ENCODE measurements around the gene NRP1. TPM values are rescaled to one million over a fixed set of nuclear protein-coding genes. Genes with fewer than 3 reads are reported as not detected.

Gene NRP1
- total and polyA plus RNA-seq, 4 donors: 19.2 to 221 (median 82.2) TPM

- no peak for ATAC-seq (ENCODE audit: low FRiP score)
- Histone ChIP-seq H3K27ac (ENCODE audit: low read depth in 1 of 2, low read length in 2 of 2) (no peak overlapping the region), H3K4me1 (ENCODE audit: control insufficient read depth in 1 of 2, insufficient read depth in 2 of 2, low read length in 2 of 2) (peaks cover 0 to 8% of the 10 kb centered on the region in 2 donors), H3K27me3 (ENCODE audit: control insufficient read depth in 1 of 2, insufficient read depth in 2 of 2, low read length in 1 of 2) (no peaks in the 10 kb centered on the region), H3K9me3 (ENCODE audit: control insufficient read depth, low read length) (no peaks in the 10 kb centered on the region), H3K36me3 (ENCODE audit: control insufficient read depth in 1 of 2, insufficient read depth in 2 of 2, low read length in 1 of 2) (no peaks in the 10 kb centered on the region), H3K4me3 (ENCODE audit: low read length in 2 of 2) (no peak overlapping the region)
- 94 to 99% methylated on average over 1 of the region's 1 CpG for WGBS, 2 donors
- DNase-seq: no peak
- intact Hi-C loops (cut with DNase I): no loop called here
These were observed 183.6 kb downstream of the NRP1 start for GRCh38 chr10:33150889-33151288.

- Histone ChIP-seq H3K36me3 (ENCODE audit: control insufficient read depth in 1 of 2, insufficient read depth in 2 of 2, low read length in 1 of 2) (no peaks in the 10 kb centered on the region), H3K4me3 (ENCODE audit: low read length in 2 of 2) (no peak overlapping the region), H3K4me1 (ENCODE audit: control insufficient read depth in 1 of 2, insufficient read depth in 2 of 2, low read length in 2 of 2) (peaks cover 0 to 4% of the 10 kb centered on the region in 2 donors), H3K9me3 (ENCODE audit: control insufficient read depth, low read length) (no peaks in the 10 kb centered on the region), H3K27ac (ENCODE audit: low read depth in 1 of 2, low read length in 2 of 2) (no peak overlapping the region), H3K27me3 (ENCODE audit: control insufficient read depth in 1 of 2, insufficient read depth in 2 of 2, low read length in 1 of 2) (no peaks in the 10 kb centered on the region)
- no peak for DNase-seq
- intact Hi-C loops (cut with DNase I): no loop called here
- 36 to 49% methylated on average over 2 of the region's 2 CpGs for WGBS, 2 donors
- ATAC-seq (ENCODE audit: low FRiP score): no peak
These were observed 184.3 kb downstream of the NRP1 start for GRCh38 chr10:33150146-33150545.

- no peak for DNase-seq
- Histone ChIP-seq H3K4me1 (ENCODE audit: control insufficient read depth in 1 of 2, insufficient read depth in 2 of 2, low read length in 2 of 2) (no peaks in the 10 kb centered on the region), H3K27ac (ENCODE audit: low read depth in 1 of 2, low read length in 2 of 2) (no peak overlapping the region), H3K4me3 (ENCODE audit: low read length in 2 of 2) (no peak overlapping the region), H3K9me3 (ENCODE audit: control insufficient read depth, low read length) (no peaks in the 10 kb centered on the region), H3K27me3 (ENCODE audit: control insufficient read depth in 1 of 2, insufficient read depth in 2 of 2, low read length in 1 of 2) (no peaks in the 10 kb centered on the region), H3K36me3 (ENCODE audit: control insufficient read depth in 1 of 2, insufficient read depth in 2 of 2, low read length in 1 of 2) (no peaks in the 10 kb centered on the region)
- intact Hi-C loops (cut with DNase I): no loop called here
- ATAC-seq (ENCODE audit: low FRiP score): no peak
- WGBS, 2 donors: 83 to 86% methylated on average over 3 of the region's 3 CpGs
These were observed 187.5 kb downstream of the NRP1 start for GRCh38 chr10:33147013-33147310.

- no peak overlapping the region for H3K4me3 ChIP-seq (ENCODE audit: low read length in 2 of 2)
- no peaks in the 10 kb centered on the region for H3K9me3 ChIP-seq (ENCODE audit: control insufficient read depth, low read length)
- ATAC-seq (ENCODE audit: low FRiP score) (no peak), DNase-seq (no peak)
- H3K27ac ChIP-seq (ENCODE audit: low read depth in 1 of 2, low read length in 2 of 2): no peak overlapping the region
- intact Hi-C loops (cut with DNase I): no loop called here
- no peaks in the 10 kb centered on the region for H3K4me1 ChIP-seq (ENCODE audit: control insufficient read depth in 1 of 2, insufficient read depth in 2 of 2, low read length in 2 of 2)
- H3K36me3 ChIP-seq (ENCODE audit: control insufficient read depth in 1 of 2, insufficient read depth in 2 of 2, low read length in 1 of 2): no peaks in the 10 kb centered on the region
- H3K27me3 ChIP-seq (ENCODE audit: control insufficient read depth in 1 of 2, insufficient read depth in 2 of 2, low read length in 1 of 2): no peaks in the 10 kb centered on the region
- WGBS, 2 donors: 84 to 86% methylated on average over 10 of the region's 10 CpGs
These were observed 188.1 kb downstream of the NRP1 start for GRCh38 chr10:33146189-33147012.

- Histone ChIP-seq H3K4me3 (ENCODE audit: low read length in 2 of 2) (no peak overlapping the region), H3K9me3 (ENCODE audit: control insufficient read depth, low read length) (no peaks in the 10 kb centered on the region), H3K4me1 (ENCODE audit: control insufficient read depth in 1 of 2, insufficient read depth in 2 of 2, low read length in 2 of 2) (no peaks in the 10 kb centered on the region), H3K27me3 (ENCODE audit: control insufficient read depth in 1 of 2, insufficient read depth in 2 of 2, low read length in 1 of 2) (no peaks in the 10 kb centered on the region), H3K27ac (ENCODE audit: low read depth in 1 of 2, low read length in 2 of 2) (no peak overlapping the region), H3K36me3 (ENCODE audit: control insufficient read depth in 1 of 2, insufficient read depth in 2 of 2, low read length in 1 of 2) (no peaks in the 10 kb centered on the region)
- ATAC-seq (ENCODE audit: low FRiP score): no peak
- intact Hi-C loops (cut with DNase I): no loop called here
- 79 to 87% methylated on average over 8 of the region's 8 CpGs for WGBS, 2 donors
- DNase-seq: no peak
These were observed 188.8 kb downstream of the NRP1 start for GRCh38 chr10:33145451-33146188.

GRCh38 chr10:33143160-33143728, 191.2 kb downstream of the NRP1 start:
- DNase-seq (no peak), ATAC-seq (ENCODE audit: low FRiP score) (no peak)
- Histone ChIP-seq H3K4me3 (ENCODE audit: low read length in 2 of 2) (no peak overlapping the region), H3K36me3 (ENCODE audit: control insufficient read depth in 1 of 2, insufficient read depth in 2 of 2, low read length in 1 of 2) (no peaks in the 10 kb centered on the region), H3K9me3 (ENCODE audit: control insufficient read depth, low read length) (no peaks in the 10 kb centered on the region), H3K4me1 (ENCODE audit: control insufficient read depth in 1 of 2, insufficient read depth in 2 of 2, low read length in 2 of 2) (no peaks in the 10 kb centered on the region), H3K27me3 (ENCODE audit: control insufficient read depth in 1 of 2, insufficient read depth in 2 of 2, low read length in 1 of 2) (no peaks in the 10 kb centered on the region), H3K27ac (ENCODE audit: low read depth in 1 of 2, low read length in 2 of 2) (no peak overlapping the region)
- WGBS, 2 donors: 79 to 82% methylated on average over 5 of the region's 5 CpGs
- intact Hi-C loops (cut with DNase I): no loop called here

GRCh38 chr10:33142295-33142694, 192.2 kb downstream of the NRP1 start:
- no peak overlapping the region for H3K27ac ChIP-seq (ENCODE audit: low read depth in 1 of 2, low read length in 2 of 2)
- no peaks in the 10 kb centered on the region for H3K36me3 ChIP-seq (ENCODE audit: control insufficient read depth in 1 of 2, insufficient read depth in 2 of 2, low read length in 1 of 2)
- DNase-seq (no peak), ATAC-seq (ENCODE audit: low FRiP score) (peak; percentile 72)
- H3K9me3 ChIP-seq (ENCODE audit: control insufficient read depth, low read length): no peaks in the 10 kb centered on the region
- intact Hi-C loops (cut with DNase I): no loop called here
- WGBS, 2 donors: 63 to 71% methylated on average over 4 of the region's 4 CpGs
- H3K4me1 ChIP-seq (ENCODE audit: control insufficient read depth in 1 of 2, insufficient read depth in 2 of 2, low read length in 2 of 2): no peaks in the 10 kb centered on the region
- no peaks in the 10 kb centered on the region for H3K27me3 ChIP-seq (ENCODE audit: control insufficient read depth in 1 of 2, insufficient read depth in 2 of 2, low read length in 1 of 2)
- no peak overlapping the region for H3K4me3 ChIP-seq (ENCODE audit: low read length in 2 of 2)

GRCh38 chr10:33141251-33141650, 193.2 kb downstream of the NRP1 start:
- no peaks in the 10 kb centered on the region for H3K4me1 ChIP-seq (ENCODE audit: control insufficient read depth in 1 of 2, insufficient read depth in 2 of 2, low read length in 2 of 2)
- H3K27ac ChIP-seq (ENCODE audit: low read depth in 1 of 2, low read length in 2 of 2): no peak overlapping the region
- H3K9me3 ChIP-seq (ENCODE audit: control insufficient read depth, low read length): no peaks in the 10 kb centered on the region
- DNase-seq (no peak), ATAC-seq (ENCODE audit: low FRiP score) (no peak)
- WGBS, 2 donors: 94 to 95% methylated on average over 3 of the region's 3 CpGs
- no peak overlapping the region for H3K4me3 ChIP-seq (ENCODE audit: low read length in 2 of 2)
- no peaks in the 10 kb centered on the region for H3K36me3 ChIP-seq (ENCODE audit: control insufficient read depth in 1 of 2, insufficient read depth in 2 of 2, low read length in 1 of 2)
- H3K27me3 ChIP-seq (ENCODE audit: control insufficient read depth in 1 of 2, insufficient read depth in 2 of 2, low read length in 1 of 2): no peaks in the 10 kb centered on the region
- intact Hi-C loops (cut with DNase I): no loop called here
